Ectodermal cell (in vitro differentiated cells): Measurements from ENCODE around the gene PHTF1.

Experiments
- H3K27ac ChIP-seq: 2 replicates; pipeline ENCODE4 v1.7.0; 2013; ENCODE audit warnings: mild to moderate bottlenecking, low read depth, low read length; ENCODE audit not compliant: insufficient read depth, poor library complexity, severe bottlenecking
- H3K27me3 ChIP-seq: 2 replicates; pipeline ENCODE4 v1.7.0; 2013; ENCODE audit warnings: mild to moderate bottlenecking, low read length; ENCODE audit not compliant: insufficient read depth, control insufficient read depth, poor library complexity, severe bottlenecking
- H3K36me3 ChIP-seq: one replicate; pipeline ENCODE4 v1.7.0; 2013; ENCODE audit warnings: low read length; ENCODE audit not compliant: control insufficient read depth, insufficient read depth
- H3K4me1 ChIP-seq: one replicate; pipeline ENCODE4 v1.7.0; 2013; ENCODE audit warnings: low read length; ENCODE audit not compliant: control insufficient read depth, insufficient read depth
- H3K4me3 ChIP-seq: 2 replicates; pipeline ENCODE4 v1.7.0; 2013; ENCODE audit warnings: low read depth, low read length, control low read depth; ENCODE audit not compliant: insufficient read depth
- H3K9me3 ChIP-seq: 2 replicates; pipeline ENCODE4 v1.7.0; 2013; ENCODE audit warnings: mild to moderate bottlenecking, low read length, moderate library complexity; ENCODE audit not compliant: control insufficient read depth
- WGBS, 2 experiments: methylation state at CpG; one replicate each; pipeline ENCODE4 v1.1.7; 2013; ENCODE audit warnings: missing lambda C conversion rate in 2 of 2; 5-methylcytosine and 5-hydroxymethylcytosine counted together

Gene PHTF1

DNA sequence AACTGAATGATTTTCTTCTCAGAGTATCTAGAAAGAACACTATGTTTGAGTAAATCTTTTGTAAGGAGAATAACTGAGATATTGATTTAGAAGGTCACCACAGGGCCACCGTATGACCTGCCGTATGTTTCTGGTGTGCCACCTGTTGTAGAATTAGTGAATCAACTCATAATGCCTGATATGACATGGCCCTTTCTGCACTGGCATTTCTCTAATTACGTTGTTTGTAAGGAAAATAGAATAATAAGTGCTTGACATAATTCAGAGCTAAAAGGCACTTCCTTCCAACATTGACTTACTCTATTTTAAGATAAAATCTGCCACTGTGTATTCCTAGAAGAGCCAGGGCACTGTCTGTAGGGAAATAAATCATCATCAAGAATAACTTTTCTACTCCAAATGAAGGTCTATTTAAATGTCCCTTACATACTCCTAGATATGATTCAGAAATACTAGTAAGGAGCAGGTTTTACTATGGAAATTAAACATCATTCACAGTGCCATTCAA is 101.7 kb downstream of the PHTF1 start:
- WGBS, 2 experiments, result 95 to 100% methylated on average over 2 to 3 of the region's 3 CpGs
- Histone ChIP-seq H3K9me3 (no peaks in the 10 kb centered on the region), H3K4me1 (peaks cover 9% of the 10 kb centered on the region), H3K27ac (no peak overlapping the region), H3K36me3 (no peaks in the 10 kb centered on the region), H3K4me3 (no peak overlapping the region), H3K27me3 (no peaks in the 10 kb centered on the region)

DNA sequence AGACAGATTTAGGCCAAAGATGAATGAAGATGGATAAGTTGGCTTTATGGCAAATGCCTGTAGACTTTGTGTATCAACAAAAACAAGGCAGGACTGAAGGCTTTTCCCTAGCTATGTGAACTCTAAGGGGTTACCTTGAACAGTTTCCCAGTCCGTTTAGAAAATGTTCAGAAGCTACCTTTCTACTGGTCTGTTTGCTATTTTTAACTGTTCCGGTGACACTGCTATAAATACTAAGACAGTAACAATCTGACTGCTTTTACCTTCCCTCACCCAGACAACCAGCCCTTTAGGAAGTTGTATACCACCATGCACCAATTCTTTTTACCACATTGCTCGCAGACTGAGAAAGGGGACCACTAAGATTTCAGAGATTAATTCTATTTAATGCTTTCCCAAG is 102.2 kb downstream of the PHTF1 start:
- H3K27me3 ChIP-seq, result no peaks in the 10 kb centered on the region
- WGBS, 2 experiments, result 93 to 96% methylated on average over 3 of the region's 3 CpGs
- no peaks in the 10 kb centered on the region for H3K9me3 ChIP-seq
- H3K36me3 ChIP-seq, result no peaks in the 10 kb centered on the region
- H3K4me1 ChIP-seq, result peaks cover 9% of the 10 kb centered on the region
- no peak overlapping the region for H3K27ac ChIP-seq
- no peak overlapping the region for H3K4me3 ChIP-seq

DNA sequence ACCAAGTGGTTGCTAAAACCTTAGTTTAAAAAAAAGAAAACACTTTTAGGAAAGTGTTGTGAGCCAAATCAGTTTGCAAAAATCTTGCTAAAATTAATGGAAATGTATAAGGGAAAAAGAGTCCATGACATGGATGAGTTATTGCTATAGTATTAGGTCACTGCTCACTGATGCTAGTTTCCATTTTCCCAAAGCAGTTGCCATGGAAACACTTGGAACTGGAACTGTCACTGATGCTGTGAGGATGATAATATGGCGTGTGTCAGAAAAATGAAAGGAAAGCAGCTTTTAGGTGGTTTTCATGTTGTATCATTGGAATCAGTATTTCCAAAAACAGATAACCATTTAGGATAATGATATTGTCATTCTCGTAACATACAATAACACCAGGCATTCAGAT is 104.4 kb downstream of the PHTF1 start:
- no peaks in the 10 kb centered on the region for H3K27me3 ChIP-seq
- no peaks in the 10 kb centered on the region for H3K9me3 ChIP-seq
- no peak overlapping the region for H3K4me3 ChIP-seq
- H3K27ac ChIP-seq, result no peak overlapping the region
- no peaks in the 10 kb centered on the region for H3K36me3 ChIP-seq
- H3K4me1 ChIP-seq, result peaks cover 8% of the 10 kb centered on the region
- 93 to 100% methylated on average over 1 of the region's 2 CpGs for WGBS, 2 experiments

GRCh38 chr1:113653741-113654140 is 105.5 kb downstream of the PHTF1 start:
- no peaks in the 10 kb centered on the region for H3K27me3 ChIP-seq
- WGBS, 2 experiments, result 65 to 72% methylated on average over 5 of the region's 5 CpGs

GRCh38 chr1:113652771-113653170 is 106.5 kb downstream of the PHTF1 start:
- Histone ChIP-seq H3K4me1 (no peaks in the 10 kb centered on the region), H3K27me3 (no peaks in the 10 kb centered on the region), H3K4me3 (no peak overlapping the region), H3K36me3 (no peaks in the 10 kb centered on the region), H3K27ac (no peak overlapping the region), H3K9me3 (no peaks in the 10 kb centered on the region)

More at GRCh38 chr1:113653741-113654140, 105.5 kb downstream of the PHTF1 start:
- Histone ChIP-seq H3K27ac (no peak overlapping the region), H3K9me3 (no peaks in the 10 kb centered on the region), H3K4me3 (no peak overlapping the region), H3K4me1 (no peaks in the 10 kb centered on the region), H3K36me3 (no peaks in the 10 kb centered on the region)

GRCh38 chr1:113648478-113648877 is 110.8 kb downstream of the PHTF1 start:
- no peaks in the 10 kb centered on the region for H3K9me3 ChIP-seq
- no peak overlapping the region for H3K27ac ChIP-seq
- no peaks in the 10 kb centered on the region for H3K27me3 ChIP-seq
- H3K4me3 ChIP-seq, result no peak overlapping the region
- no peaks in the 10 kb centered on the region for H3K36me3 ChIP-seq
- no peaks in the 10 kb centered on the region for H3K4me1 ChIP-seq

GRCh38 chr1:113647164-113647563 is 112.1 kb downstream of the PHTF1 start:
- no peaks in the 10 kb centered on the region for H3K4me1 ChIP-seq
- H3K4me3 ChIP-seq, result no peak overlapping the region
- H3K27me3 ChIP-seq, result no peaks in the 10 kb centered on the region
- WGBS, 2 experiments, result 87 to 91% methylated on average over 1 of the region's 1 CpG
- H3K9me3 ChIP-seq, result no peaks in the 10 kb centered on the region
- H3K27ac ChIP-seq, result no peak overlapping the region
- no peaks in the 10 kb centered on the region for H3K36me3 ChIP-seq
